ENCODE data around the gene UFM1. TPM values are rescaled to one million over a fixed set of nuclear protein-coding genes. Genes with fewer than 3 reads are reported as not detected.
"Not testable (repeated sequence)": the region's sequence is repeated elsewhere in the genome, so short reads cannot be mapped to it uniquely, and the experiment has no call there.

The UFM1 gene
- total and polyA plus RNA-seq, 2 of the 4 experiments (the other 2 are of a cell fraction): 43.5 to 94.5 TPM

GRCh38 chr13:38363746-38364145 lies 14.1 kb downstream of the UFM1 start:
- H3K56ac ChIP-seq (ENCODE audit: extremely low read depth, insufficient read depth, low read length); H3K9me3 ChIP-seq (ENCODE audit: control insufficient read depth, insufficient read depth, low read length); H4K20me1 ChIP-seq (ENCODE audit: insufficient read depth, low read length); H2AK5ac ChIP-seq (ENCODE audit: low read depth, low read length); dilution Hi-C loops (cut with HindIII; ENCODE audit: low sequenced_read_pairs, unreplicated experiment); H4K5ac ChIP-seq (ENCODE audit: low read depth, low read length); H2BK120ac ChIP-seq (ENCODE audit: low read depth, low read length); H2BK15ac ChIP-seq (ENCODE audit: low read depth, low read length); ATAC-seq (ENCODE audit: low read depth); H3K9me1 ChIP-seq (ENCODE audit: insufficient read depth, low read length); H3K14ac ChIP-seq (replicated peaks; ENCODE audit: low read depth, low read length); BruUV-seq (replicated peaks); H3K36me3 ChIP-seq (ENCODE audit: control insufficient read depth, insufficient read depth, low read length); CTCF ChIA-PET; H2AFZ ChIP-seq (replicated peaks; ENCODE audit: low read length, poor library complexity); H3K18ac ChIP-seq (ENCODE audit: low read depth, low read length); H3K4ac ChIP-seq (ENCODE audit: low read depth, low read length); H3K4me3 ChIP-seq (ENCODE audit: insufficient read depth, low read depth, low read length); H3K9ac ChIP-seq (ENCODE audit: low read depth, low read length); DNase-seq; POLR2A ChIA-PET (ENCODE audit: unreplicated experiment); H4K91ac ChIP-seq (ENCODE audit: insufficient read depth, low read depth, low read length); H2BK5ac ChIP-seq (ENCODE audit: low read depth, low read length, poor library complexity, severe bottlenecking); H3K4me2 ChIP-seq (ENCODE audit: low read depth, low read length); intact Hi-C loops (cut with micrococcal nuclease); H2AK9ac ChIP-seq (replicated peaks; ENCODE audit: low read depth, low read length, poor library complexity); H3K27ac ChIP-seq (ENCODE audit: insufficient read depth, low read length); H3K4me1 ChIP-seq (ENCODE audit: control insufficient read depth, insufficient read depth, low read length); H4K8ac ChIP-seq (ENCODE audit: low read depth in 2 of 2, low read length in 2 of 2); H3K27me3 ChIP-seq (ENCODE audit: control insufficient read depth, insufficient read depth, low read length); H2BK20ac ChIP-seq (ENCODE audit: low read depth, low read length); H3K23ac ChIP-seq (ENCODE audit: low read depth, low read length); H3K79me1 ChIP-seq (ENCODE audit: low read depth in 1 of 2, low read length in 2 of 2): not testable (repeated sequence)
- no CpG with 5 or more reads among the region's 19 CpGs for WGBS, 2 experiments (ENCODE audit: extremely low coverage in 2 of 2, insufficient read length in 1 of 2)
- in situ Hi-C loops (cut with MboI; ENCODE audit: low sequenced_read_pairs): loop anchor here (25.0 kb wide), 2 partner anchors 726 to 1326 kb away; no protein-coding TSS in a partner anchor
